Activated CD4-positive, alpha-beta T cell treated with anti-CD3 and anti-CD28 coated beads, Interleukin-2, amount 10 ng/mL, durations not matched to agents 24 days and 14 days (primary cell): ENCODE results near the gene PRICKLE2. TPM values are rescaled to one million over a fixed set of nuclear protein-coding genes. Genes with fewer than 3 reads are reported as not detected.

Experiments
- DNase-seq: peaks from one replicate; pipeline ENCODE4 v3.0.0; 2022
- H3K27ac Mint-ChIP-seq: one replicate; pipeline ENCODE4 v1.8.0; 2022; ENCODE audit warnings: mild to moderate bottlenecking, mixed read lengths
- H3K27me3 Mint-ChIP-seq: one replicate; pipeline ENCODE4 v1.8.0; 2022; ENCODE audit warnings: mixed read lengths
- H3K36me3 Mint-ChIP-seq: one replicate; pipeline ENCODE4 v1.8.0; 2022; ENCODE audit warnings: low read depth, mild to moderate bottlenecking, mixed read lengths
- H3K4me1 Mint-ChIP-seq: one replicate; pipeline ENCODE4 v1.8.0; 2021; ENCODE audit warnings: mixed read lengths
- H3K4me3 Mint-ChIP-seq: one replicate; pipeline ENCODE4 v1.8.0; 2022; ENCODE audit warnings: mild to moderate bottlenecking, moderate library complexity, mixed read lengths
- H3K9me3 Mint-ChIP-seq: one replicate; pipeline ENCODE4 v1.8.0; 2021; ENCODE audit warnings: mixed read lengths
- intact Hi-C: fragments of 100-400 bp; cut with micrococcal nuclease; formaldehyde crosslinking; loops from one replicate; pipeline ENCODE4 v1.15.1; 2023
- total RNA-seq: library from RNA; stranded (reverse); gene quantifications from 2 replicates; pipeline ENCODE4 v1.2.3, GENCODE V29; 2022

Gene PRICKLE2
- total RNA-seq, 1 donor from 2014 or later = not detected

DNA sequence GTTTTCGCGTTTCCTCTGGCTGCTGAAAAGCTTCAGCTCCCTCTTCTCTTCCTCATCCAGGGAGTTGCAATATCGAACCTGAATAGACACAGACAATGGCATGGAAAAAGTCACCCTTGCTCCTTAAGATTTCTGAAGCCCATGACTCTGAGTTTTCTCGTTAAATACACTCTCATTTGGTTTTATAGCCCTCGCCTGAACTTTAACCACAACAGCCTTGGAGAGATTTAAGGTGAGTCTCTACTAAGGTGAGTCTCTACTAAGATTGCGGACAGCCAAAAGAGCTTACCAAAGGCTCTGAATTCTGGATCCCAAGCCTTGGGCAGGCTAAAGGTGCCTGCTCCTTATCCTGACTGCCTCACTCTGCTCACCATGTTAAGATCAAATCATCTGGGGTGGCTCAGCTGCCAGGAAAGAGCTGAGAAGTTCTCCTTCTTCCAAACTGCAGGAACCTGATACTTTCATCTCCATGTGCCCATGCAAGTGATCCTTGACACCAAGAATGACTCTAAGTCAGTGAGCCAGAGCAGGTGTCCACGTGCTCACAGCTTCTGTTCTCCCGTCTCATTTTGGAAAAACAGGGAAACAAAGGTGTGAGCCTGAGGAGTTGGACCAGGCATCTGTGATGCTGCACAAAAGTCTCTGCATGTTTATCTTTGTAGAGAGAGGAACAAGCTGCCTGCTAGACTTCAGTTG is 65.1 kb downstream of the PRICKLE2 start:
- Mint-ChIP-seq H3K9me3 (no peaks in the 10 kb centered on the region), H3K4me1 (no peaks in the 10 kb centered on the region), H3K4me3 (no peak overlapping the region), H3K27me3 (no peaks in the 10 kb centered on the region), H3K36me3 (no peaks in the 10 kb centered on the region), H3K27ac (no peak overlapping the region)
- intact Hi-C loops = no loop called here
- no peak for DNase-seq

DNA sequence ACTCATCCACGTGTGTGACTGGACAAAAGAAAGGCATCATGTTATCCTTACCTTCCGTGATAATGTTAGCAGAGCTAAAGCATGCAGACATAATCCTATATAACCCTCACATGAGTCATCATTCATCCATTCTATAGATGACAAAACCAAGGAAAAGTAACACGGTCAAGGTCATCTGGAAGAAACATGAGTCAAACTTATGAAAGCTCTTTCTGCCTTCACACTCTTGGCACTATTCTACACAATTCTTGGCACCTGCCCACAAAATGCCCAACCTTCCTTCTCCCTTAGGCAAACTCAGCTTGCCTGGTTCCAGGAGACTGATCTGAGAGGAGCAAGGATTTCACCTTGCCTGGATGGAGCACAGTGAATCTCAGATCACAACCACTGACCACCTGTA is 66.9 kb downstream of the PRICKLE2 start:
- H3K27me3 Mint-ChIP-seq = no peaks in the 10 kb centered on the region
- H3K27ac Mint-ChIP-seq = no peak overlapping the region
- DNase-seq = no peak
- no peaks in the 10 kb centered on the region for H3K4me1 Mint-ChIP-seq
- H3K36me3 Mint-ChIP-seq = no peaks in the 10 kb centered on the region
- no peak overlapping the region for H3K4me3 Mint-ChIP-seq
- intact Hi-C loops = no loop called here
- H3K9me3 Mint-ChIP-seq = no peaks in the 10 kb centered on the region

DNA sequence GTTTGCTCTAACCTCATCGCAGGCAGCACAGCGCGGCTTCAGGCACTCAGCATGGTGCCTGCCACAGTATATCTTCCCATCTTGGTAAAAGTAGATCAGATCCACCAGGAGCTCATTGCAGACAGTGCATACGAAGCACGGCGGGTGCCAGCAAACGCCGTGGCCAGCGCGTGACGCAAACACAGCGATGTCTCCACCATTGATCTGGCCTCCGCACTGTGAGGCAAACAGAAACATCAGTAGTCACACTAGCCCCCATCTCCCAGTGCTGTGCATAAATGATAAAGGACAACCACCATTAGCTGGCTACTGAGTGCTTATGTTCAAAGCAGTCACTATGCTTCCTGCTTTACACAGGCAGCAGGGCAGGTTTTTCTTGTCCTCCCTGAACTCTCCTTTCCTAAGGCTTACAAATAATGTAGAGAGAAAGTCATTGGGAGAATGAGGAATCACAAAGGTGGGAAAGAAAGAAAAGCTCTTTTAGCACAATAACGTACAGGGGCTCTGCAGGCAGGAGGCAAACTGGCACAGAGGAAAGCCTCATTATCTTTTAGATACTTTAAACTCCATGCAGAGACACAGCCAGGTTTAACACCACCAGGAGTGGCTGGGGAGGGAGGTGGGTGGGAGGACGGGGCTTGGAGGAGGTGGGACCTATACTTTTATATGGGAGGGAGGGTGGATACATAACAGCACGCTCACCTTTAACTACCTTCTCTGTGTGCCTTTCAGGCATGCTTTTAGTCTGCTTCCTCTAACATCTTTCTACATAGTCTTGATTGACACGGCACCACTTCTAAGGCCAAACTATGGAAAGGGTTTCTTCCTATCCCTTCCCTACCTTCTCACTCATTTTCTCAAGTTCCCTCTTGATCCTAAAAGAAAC is 67.9 kb downstream of the PRICKLE2 start:
- H3K4me1 Mint-ChIP-seq = no peaks in the 10 kb centered on the region
- intact Hi-C loops = no loop called here
- DNase-seq = no peak
- no peaks in the 10 kb centered on the region for H3K27me3 Mint-ChIP-seq
- no peak overlapping the region for H3K4me3 Mint-ChIP-seq
- H3K27ac Mint-ChIP-seq = no peak overlapping the region
- no peaks in the 10 kb centered on the region for H3K36me3 Mint-ChIP-seq
- H3K9me3 Mint-ChIP-seq = no peaks in the 10 kb centered on the region

DNA sequence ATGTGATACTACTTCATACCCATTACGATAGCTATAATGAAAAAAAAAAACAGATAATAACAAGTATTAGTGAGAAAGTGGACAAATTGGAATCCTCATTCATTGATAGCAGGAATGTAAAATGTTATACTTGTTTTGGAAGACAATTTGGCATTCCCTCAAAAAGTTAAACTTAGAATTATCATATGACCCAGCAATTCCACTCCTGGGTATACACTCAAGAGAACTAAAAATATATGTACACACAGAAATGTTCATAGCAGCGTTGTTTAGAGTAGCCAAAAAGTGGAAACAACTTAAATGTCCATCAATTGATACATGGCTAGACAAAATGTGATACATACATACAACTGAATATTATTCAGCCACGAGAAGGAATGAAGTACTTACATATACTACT is 69.9 kb downstream of the PRICKLE2 start:
- no peak for DNase-seq
- Mint-ChIP-seq H3K36me3 (no peaks in the 10 kb centered on the region), H3K9me3 (no peaks in the 10 kb centered on the region), H3K4me1 (no peaks in the 10 kb centered on the region), H3K4me3 (no peak overlapping the region), H3K27ac (no peak overlapping the region), H3K27me3 (no peaks in the 10 kb centered on the region)
- intact Hi-C loops = no loop called here

DNA sequence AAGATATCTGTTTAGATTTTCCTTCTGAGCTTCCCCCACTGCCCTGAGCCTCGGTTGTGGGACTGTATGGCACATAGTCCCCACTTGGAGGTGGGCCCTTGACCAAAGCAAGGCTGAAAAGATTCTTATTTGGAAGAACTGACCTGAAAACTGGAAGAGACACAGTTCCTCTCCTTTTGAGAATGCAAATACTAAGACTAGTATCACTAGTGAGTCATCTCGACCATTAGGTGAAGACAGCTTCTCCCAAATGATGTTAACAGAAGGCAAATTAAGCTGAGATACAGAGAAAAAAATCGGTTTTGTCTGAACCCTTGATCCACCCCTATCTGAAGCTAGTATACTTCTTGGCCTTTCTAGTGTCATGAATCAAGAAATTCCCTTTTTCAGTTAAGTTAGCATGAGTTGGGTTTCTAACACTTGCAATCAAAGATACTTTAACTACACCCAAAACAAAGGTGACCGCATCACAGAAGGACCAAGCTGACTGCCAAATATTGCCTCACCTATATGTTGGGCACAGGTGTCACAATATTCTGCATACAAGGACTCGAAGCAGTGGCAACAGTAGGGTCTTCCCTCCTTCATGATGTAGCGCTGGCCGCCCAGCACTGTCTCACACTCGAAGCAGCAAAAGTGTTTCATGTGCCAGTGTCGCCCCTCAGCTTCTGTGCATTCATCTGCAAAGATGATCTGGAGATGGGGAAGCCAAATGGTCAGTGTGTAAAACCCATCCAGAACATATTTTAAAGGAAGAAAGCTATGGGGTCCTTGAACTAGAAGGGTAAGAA is 72.4 kb downstream of the PRICKLE2 start:
- H3K36me3 Mint-ChIP-seq = no peaks in the 10 kb centered on the region
- H3K9me3 Mint-ChIP-seq = no peaks in the 10 kb centered on the region
- DNase-seq = no peak
- no peaks in the 10 kb centered on the region for H3K4me1 Mint-ChIP-seq
- H3K27me3 Mint-ChIP-seq = no peaks in the 10 kb centered on the region
- no peak overlapping the region for H3K27ac Mint-ChIP-seq
- intact Hi-C loops = no loop called here
- H3K4me3 Mint-ChIP-seq = no peak overlapping the region

DNA sequence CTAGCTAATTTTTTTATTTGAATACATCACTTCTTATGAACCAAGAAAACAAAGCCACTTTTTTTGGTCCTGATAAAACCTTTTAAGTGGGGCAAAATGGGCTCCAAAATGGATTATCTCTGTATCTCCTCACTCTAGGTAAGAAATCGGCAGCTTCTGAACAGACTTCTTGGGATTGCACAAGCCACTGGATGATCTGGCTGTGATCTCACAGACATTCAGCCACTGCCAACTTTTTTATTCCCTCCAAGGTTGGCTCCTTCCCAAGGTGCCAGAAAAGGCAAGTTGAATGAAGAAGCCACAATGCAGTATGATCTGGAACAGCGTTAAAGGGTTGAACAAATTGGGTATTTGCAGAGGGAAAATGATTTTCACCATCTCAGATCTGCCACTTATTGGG is 73.2 kb downstream of the PRICKLE2 start:
- H3K27me3 Mint-ChIP-seq = no peaks in the 10 kb centered on the region
- no peaks in the 10 kb centered on the region for H3K9me3 Mint-ChIP-seq
- H3K4me3 Mint-ChIP-seq = no peak overlapping the region
- intact Hi-C loops = no loop called here
- DNase-seq = no peak
- no peaks in the 10 kb centered on the region for H3K36me3 Mint-ChIP-seq
- H3K4me1 Mint-ChIP-seq = no peaks in the 10 kb centered on the region
- no peak overlapping the region for H3K27ac Mint-ChIP-seq

DNA sequence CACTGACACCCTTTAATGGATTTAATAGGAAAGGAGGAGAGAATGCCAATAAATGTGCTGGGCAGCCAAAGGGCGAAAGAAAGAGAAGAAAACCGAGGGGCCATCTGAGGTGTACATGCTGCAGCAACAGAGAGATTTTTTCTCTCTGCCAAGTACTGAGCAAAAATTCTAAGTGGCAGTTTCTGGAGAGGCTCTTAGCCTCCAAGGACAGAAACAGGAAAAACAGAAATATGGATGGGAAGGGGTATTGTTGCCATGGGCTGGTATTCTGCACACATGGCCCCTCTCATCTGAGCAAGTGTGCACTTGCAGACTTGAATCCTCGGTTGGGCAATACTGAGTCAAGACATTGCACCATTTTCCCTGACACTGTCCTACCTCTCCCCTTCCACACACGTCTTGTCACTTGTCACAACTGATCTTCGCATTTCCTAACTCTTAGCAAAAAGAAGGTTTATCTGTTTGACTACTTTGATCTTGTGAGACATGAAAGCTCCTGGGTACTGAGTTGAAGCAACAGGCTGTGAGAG is 73.9 kb downstream of the PRICKLE2 start:
- H3K36me3 Mint-ChIP-seq = no peaks in the 10 kb centered on the region
- no peak for DNase-seq
- no peaks in the 10 kb centered on the region for H3K27me3 Mint-ChIP-seq
- intact Hi-C loops = no loop called here
- H3K9me3 Mint-ChIP-seq = no peaks in the 10 kb centered on the region
- H3K27ac Mint-ChIP-seq = no peak overlapping the region
- no peaks in the 10 kb centered on the region for H3K4me1 Mint-ChIP-seq
- no peak overlapping the region for H3K4me3 Mint-ChIP-seq

DNA sequence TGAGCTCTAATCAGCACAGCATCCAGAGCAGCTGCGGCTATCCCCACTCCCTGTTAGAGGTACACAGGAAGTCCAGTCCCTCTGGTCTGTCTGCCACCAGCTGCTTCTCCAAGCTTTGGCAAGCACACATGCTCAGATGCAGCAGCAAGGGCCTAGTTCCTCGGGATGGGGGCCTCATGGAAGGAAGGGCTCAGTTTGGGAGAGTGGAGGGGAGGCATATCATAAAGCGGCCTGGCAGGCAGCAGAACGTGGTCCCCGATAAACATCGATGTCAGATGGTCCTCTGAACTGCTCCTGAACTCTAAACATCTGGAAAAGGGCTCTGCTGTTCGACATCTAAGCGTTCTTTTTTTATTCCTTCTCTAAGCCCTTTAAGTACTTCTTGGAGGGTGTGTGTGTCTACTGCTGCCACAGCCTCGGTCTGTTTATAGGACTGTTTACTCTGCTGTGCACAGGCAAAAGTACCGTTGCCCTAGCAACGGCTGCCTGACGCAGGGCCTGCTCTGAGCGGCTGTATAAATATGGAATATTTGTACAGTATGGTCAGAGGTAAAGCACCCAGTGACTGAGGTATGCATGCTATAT is 74.6 kb downstream of the PRICKLE2 start:
- H3K27me3 Mint-ChIP-seq = no peaks in the 10 kb centered on the region
- H3K4me3 Mint-ChIP-seq = no peak overlapping the region
- no peak overlapping the region for H3K27ac Mint-ChIP-seq
- intact Hi-C loops = no loop called here
- H3K9me3 Mint-ChIP-seq = no peaks in the 10 kb centered on the region
- H3K36me3 Mint-ChIP-seq = no peaks in the 10 kb centered on the region
- no peak for DNase-seq
- no peaks in the 10 kb centered on the region for H3K4me1 Mint-ChIP-seq

DNA sequence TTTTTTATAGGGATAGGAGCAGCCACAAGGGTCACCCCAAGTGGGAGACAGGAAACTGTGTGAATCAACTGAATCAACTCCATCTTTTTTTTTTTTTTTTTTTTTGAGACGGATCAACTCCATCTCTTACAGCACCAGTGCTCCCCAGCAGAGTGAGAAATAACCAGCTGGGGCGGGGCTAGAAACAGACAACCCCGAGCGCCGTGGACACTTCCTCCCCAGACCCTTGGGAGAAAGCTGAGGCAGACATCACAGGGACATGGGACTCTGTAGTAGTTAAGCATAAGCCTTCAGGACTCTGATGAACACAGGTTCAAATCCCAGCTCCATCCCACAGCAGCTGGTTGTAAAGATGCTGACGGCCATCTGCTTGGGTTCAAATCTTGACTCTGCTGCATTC is 75.4 kb downstream of the PRICKLE2 start:
- H3K36me3 Mint-ChIP-seq = no peaks in the 10 kb centered on the region
- no peak overlapping the region for H3K27ac Mint-ChIP-seq
- no peaks in the 10 kb centered on the region for H3K9me3 Mint-ChIP-seq
- no peak for DNase-seq
- no peaks in the 10 kb centered on the region for H3K4me1 Mint-ChIP-seq
- no peak overlapping the region for H3K4me3 Mint-ChIP-seq
- intact Hi-C loops = no loop called here
- no peaks in the 10 kb centered on the region for H3K27me3 Mint-ChIP-seq

DNA sequence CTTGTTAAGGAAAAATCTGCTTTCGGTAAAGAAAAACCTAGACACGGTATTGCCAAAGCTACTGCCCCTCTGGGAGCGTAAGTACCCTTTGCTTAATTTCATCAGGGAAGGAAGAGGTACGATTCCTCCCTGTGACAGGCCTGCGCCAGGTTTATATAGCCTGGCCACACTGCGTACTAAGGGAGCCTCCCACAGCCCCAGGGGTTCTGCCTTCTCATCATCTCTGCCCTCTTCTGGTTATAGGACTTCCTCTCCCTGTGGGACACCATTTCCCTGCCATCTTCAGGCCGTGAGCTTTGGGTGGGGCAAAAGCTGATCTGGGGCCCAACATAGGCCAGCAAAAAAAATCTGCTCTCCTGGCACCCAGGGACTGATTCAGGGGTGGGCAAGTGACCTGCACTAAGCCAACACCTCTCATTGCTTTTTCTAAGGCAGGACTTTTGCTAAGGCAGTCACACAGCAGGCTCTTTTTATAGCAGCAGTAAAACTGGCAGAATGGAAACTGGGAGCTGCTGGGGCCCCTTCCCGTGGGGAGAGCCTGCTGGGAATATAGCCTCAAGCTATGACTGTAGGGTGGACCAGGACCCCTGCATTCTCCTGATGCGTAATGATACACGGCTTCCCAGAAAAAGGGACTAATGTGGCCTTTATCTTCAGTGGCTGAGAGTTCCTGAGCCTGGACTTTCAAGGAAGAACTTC is 76.2 kb downstream of the PRICKLE2 start:
- Mint-ChIP-seq H3K27me3 (no peaks in the 10 kb centered on the region), H3K4me3 (no peak overlapping the region), H3K4me1 (no peaks in the 10 kb centered on the region), H3K36me3 (no peaks in the 10 kb centered on the region), H3K27ac (no peak overlapping the region), H3K9me3 (no peaks in the 10 kb centered on the region)
- intact Hi-C loops = no loop called here
- no peak for DNase-seq

DNA sequence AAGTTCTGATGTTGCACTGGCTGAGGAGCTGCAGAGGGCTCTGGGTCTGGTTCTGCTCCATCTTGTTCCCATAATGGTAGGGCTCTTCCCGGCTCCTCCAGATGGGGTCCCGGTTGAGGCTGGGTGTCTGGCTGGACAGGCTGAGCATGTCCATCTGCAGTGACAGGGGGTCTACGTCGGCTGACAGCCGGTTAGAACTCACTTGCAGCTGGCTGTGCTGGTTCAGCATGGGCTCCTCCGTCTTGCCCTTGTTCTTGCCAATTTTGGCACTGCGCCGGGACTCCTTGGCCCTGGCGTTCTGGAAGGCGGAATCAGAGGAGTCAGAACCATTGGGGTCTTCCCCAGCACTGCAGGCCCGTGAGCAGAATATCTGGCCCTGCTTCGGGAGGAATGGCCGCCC is 78.1 kb downstream of the PRICKLE2 start:
- Mint-ChIP-seq H3K27ac (no peak overlapping the region), H3K4me1 (no peaks in the 10 kb centered on the region), H3K36me3 (no peaks in the 10 kb centered on the region), H3K9me3 (no peaks in the 10 kb centered on the region), H3K4me3 (no peak overlapping the region), H3K27me3 (no peaks in the 10 kb centered on the region)
- intact Hi-C loops = no loop called here
- no peak for DNase-seq

DNA sequence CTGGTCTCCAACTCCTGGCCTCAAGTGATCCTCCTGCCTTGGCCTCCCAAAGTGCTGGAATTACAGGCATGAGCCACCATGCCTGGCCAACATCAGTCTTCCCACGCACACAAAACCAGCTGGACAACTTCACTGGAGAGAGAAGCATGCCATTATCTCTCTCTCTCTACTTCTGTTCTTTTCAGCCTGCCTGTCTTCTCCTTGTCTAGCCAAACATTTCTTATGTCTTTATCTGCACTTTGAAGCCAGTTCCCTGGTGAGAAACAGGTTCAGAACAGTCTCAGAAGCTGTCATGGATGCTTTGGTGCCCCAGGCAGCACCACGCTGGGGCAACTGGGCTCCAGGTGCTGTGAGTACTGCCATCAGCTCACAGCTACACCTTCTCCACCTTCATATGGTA is 79.8 kb downstream of the PRICKLE2 start:
- no peaks in the 10 kb centered on the region for H3K9me3 Mint-ChIP-seq

DNA sequence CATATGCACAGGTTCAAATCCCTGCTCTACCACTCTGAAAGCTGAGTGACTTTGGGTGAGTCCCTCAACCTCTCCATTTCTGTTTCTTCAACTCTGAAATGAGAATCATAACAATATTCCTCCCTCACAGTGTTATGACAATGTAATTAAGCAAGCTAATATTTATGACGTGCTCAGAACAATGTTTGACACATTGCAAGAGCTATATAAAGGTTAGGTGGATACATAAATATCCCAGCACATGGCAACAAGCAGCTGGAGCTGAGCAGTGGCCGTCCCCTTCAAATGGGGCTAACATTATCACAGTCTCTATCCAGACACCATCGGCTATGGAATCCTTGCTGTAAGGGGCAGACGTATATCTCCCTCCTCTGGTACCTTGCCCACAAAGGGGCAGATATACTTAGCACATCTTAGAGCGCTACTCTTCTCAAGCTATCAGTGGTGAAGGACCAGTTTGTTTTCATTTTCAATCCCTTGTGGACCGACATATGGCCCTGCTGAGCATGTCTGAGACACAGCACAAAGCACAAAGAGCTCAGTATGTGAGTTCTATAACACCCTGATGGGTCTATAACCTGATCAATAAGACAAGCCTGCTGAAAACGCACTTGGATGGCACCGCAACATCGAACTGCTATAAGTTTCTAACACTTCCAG is 80.9 kb downstream of the PRICKLE2 start:
- Mint-ChIP-seq H3K27ac (no peak overlapping the region), H3K27me3 (no peaks in the 10 kb centered on the region), H3K4me3 (no peak overlapping the region), H3K9me3 (no peaks in the 10 kb centered on the region), H3K4me1 (no peaks in the 10 kb centered on the region), H3K36me3 (no peaks in the 10 kb centered on the region)
- intact Hi-C loops = no loop called here
- no peak for DNase-seq

More for the DNA sequence above, 79.8 kb downstream of the PRICKLE2 start:
- Mint-ChIP-seq H3K4me1 (no peaks in the 10 kb centered on the region), H3K27ac (no peak overlapping the region), H3K36me3 (no peaks in the 10 kb centered on the region), H3K27me3 (no peaks in the 10 kb centered on the region), H3K4me3 (no peak overlapping the region)
- DNase-seq = no peak
- intact Hi-C loops = no loop called here
